GM18505 (cell line): ENCODE data around the gene LYSMD1.

Experiments used
- ATAC-seq: cut with Tn5 transposase; IDR thresholded peaks from one replicate; pipeline ENCODE4 v1.9.1; 2021; ENCODE audit not compliant: unreplicated experiment
- POLR2A ChIP-seq: IDR thresholded peaks from 4 replicates; pipeline ENCODE4 v1.6.1; 2011; ENCODE audit warnings: borderline replicate concordance; ENCODE audit not compliant: insufficient read depth, insufficient read length; ENCODE audit errors: extremely low read depth

LYSMD1 gene

GRCh38 chr1:151158326-151158725 is 7.4 kb downstream of the LYSMD1 start:
- ATAC-seq, result no peak
- no peak for TF ChIP-seq POLR2A

DNA sequence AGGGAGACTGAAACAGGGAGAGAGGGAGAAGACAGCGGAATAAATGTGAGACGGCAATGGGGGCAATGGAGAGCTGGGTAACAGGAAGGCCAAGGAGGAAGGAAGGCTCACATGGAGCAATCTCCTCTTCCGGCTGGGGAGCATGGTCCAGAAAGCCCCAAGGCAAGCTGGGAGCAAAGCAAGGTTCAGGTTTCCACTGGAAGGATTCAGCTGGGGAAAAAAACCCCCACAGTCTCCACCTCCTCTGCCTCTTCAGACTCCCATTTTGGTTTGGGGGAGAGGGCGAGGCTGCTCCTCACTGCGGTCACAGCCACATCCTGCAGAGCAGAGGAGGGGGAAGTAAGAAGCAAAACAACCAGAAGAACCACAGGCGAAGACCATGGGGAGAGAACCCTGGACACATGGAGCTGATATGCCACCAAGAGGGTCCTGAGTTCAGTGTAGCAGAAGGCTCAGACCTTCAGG is 8.6 kb downstream of the LYSMD1 start:
- ATAC-seq, result no peak
- no peak for TF ChIP-seq POLR2A

DNA sequence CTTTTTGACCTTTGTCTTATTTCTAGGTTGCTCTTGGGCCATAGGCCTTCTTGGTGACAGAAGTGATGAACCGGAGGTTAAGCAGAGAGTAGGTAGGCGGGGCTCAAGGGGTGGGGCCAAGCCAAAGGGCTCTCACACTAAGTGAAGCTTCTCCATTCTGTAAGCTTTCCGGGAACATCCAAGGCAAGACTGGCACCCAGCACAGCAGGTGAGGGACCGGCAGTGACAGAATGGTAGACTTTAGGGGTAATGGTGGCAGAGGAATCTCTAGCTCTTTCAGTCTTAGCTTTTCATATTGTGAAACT is 9.2 kb downstream of the LYSMD1 start, which contains the start of gene TNFAIP8L2:
Gene TNFAIP8L2 (plus strand): TSS at position 135 of the 305 bp plus-strand sequence. CDS start 2,049 bp downstream, outside the sequence.
- TF ChIP-seq POLR2A, result peak; percentile 45
- ATAC-seq, result peak; percentile 53

DNA sequence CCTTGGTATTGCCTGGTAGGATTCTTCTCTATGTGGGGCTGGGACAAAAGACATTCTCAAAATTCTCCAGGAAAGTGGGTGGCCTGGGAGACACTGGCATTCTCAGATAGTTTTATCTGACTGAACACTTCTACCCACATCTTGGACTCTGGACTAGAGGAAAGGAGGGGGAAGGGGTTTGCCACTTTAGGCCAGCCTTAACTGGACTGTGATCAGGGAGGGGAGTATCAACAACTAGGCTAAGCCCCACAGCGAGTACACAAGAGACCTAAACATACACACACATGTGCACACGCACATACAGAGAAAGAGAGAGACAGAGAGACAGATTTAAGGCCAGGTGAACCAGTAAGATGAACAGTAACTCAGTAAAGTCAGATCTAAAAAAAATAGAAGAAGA is 18.0 kb downstream of the LYSMD1 start:
- no peak for ATAC-seq
- TF ChIP-seq POLR2A, result no peak

- no peak for TF ChIP-seq POLR2A
- ATAC-seq, result no peak
These were observed 18.6 kb downstream of the LYSMD1 start for GRCh38 chr1:151147132-151147503.

DNA sequence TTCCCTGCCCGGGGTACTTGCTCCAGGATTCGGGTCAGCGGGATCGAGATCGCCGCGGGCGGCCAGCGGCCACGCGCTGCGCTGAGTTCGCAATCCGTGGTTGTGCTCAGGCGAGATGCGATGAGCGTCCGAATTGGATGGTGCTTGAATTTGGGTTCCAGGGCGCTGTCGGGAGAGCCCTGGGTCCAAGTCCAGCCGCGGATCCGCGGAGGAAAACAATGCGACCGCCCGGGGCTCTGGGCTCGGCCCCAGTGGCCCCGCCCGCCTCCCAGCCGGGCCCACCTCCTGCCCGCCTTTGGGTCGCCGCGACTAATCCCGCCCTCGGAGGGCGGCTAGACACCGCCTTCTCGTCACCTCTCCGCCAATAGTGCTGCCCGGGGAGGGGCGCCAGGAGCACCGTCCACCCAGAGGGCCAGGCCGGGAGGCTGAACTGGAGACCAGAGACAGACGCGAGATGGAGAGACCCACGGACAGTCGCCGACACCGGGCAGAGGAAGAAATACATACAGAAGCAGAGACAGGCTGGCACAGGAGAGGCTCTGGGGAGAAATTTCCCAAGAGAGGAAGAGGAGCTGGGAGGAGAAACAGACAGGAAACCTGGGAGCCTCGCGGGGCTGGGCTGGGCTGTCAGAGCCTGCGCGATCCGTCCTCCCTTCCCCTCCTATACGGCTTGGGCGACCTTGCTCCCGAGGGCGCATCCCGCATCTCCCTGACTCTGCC is 19.1 kb downstream of the LYSMD1 start, which contains the start of gene SEMA6C:
Gene SEMA6C (minus strand): TSS at position 220 of the 720 bp plus-strand sequence. CDS start 4,010 bp downstream, outside the sequence.
- ATAC-seq, result peak; percentile 92
- TF ChIP-seq POLR2A, result peak; percentile 35

DNA sequence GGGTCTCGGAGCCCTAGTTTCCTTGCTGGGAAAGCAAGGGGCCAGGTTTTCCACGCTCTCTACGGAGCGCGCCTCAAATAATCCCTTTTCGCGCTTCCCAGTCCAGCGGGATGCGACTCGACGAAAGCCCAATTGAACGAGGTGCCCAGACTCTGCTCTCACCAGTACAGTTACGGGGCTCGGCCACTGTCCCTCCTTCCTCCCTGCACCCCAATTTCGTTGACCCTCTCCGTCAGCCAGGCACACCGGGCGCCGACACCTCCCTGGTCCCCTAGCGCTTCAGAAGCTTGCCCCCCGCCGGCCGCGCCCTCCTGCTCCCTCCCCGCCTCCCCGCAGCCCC is 19.7 kb downstream of the LYSMD1 start:
- peak; percentile 6 for ATAC-seq
- no peak for TF ChIP-seq POLR2A

DNA sequence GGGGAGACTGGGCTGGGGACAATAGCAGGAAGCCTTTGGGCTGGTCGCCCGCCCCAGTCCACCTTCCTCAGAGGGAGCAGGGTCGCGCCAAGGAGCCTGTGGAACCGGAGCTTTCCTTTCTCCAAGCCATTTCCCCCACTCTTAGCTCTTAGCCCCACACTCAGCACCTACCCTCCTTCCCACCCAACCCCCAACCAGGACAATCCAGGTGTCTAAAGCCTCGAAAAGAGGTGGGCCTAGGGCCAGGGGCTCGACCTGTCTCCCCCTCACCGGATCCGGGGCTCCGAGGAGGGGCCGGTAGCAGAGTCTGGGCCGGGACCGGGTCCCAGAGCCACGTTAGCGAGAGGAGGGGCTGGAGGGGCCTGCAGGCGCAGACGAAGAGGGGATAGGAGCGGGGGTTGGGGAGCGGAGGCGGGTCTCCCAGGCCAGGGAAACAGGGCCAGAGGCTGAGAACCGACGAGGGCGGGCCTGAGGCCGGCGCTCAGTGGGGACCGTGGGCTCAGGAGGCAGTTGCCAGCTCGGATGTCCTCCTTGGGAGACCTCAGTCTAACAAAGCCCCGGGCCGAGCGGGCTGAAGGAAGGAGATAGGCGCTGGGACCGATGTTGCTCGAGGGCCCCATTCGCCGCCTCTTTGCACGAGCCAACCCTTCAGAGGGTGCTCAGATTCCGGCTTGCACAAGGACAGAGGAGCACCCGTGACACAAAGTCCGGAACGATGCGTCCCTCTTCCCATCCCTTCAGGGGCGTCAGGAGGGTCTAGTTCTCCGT is 20.2 kb downstream of the LYSMD1 start:
- TF ChIP-seq POLR2A, result no peak
- no peak for ATAC-seq

- no peak for ATAC-seq
These were observed 21.0 kb downstream of the LYSMD1 start for GRCh38 chr1:151144474-151145303.

GRCh38 chr1:151143986-151144385 is 21.7 kb downstream of the LYSMD1 start:
- no peak for TF ChIP-seq POLR2A
- ATAC-seq, result no peak

More at GRCh38 chr1:151144474-151145303, 21.0 kb downstream of the LYSMD1 start:
- TF ChIP-seq POLR2A, result no peak

DNA sequence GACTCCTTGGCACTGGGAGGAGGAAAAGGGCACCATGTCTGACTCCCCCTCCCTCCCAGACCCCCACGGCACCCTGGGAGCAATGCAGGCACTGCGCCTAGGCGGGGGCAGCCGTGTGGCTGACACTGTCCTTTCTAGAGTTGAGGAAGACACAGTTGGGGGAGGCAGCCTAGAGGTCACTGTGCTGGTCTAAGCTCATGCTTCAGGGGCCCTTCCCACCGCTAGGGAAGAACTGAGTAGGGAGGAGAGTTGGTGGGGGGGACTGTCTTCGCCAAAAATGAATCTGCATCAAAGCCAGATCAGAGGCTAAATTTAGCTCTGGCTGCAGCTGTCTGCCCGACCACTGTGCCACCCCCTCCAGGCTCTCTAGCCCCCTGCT is 22.7 kb downstream of the LYSMD1 start:
- TF ChIP-seq POLR2A, result no peak

GRCh38 chr1:151142411-151143056 is 23.2 kb downstream of the LYSMD1 start:
- TF ChIP-seq POLR2A, result no peak
- ATAC-seq, result no peak

More for the DNA sequence above, 22.7 kb downstream of the LYSMD1 start:
- no peak for ATAC-seq

DNA sequence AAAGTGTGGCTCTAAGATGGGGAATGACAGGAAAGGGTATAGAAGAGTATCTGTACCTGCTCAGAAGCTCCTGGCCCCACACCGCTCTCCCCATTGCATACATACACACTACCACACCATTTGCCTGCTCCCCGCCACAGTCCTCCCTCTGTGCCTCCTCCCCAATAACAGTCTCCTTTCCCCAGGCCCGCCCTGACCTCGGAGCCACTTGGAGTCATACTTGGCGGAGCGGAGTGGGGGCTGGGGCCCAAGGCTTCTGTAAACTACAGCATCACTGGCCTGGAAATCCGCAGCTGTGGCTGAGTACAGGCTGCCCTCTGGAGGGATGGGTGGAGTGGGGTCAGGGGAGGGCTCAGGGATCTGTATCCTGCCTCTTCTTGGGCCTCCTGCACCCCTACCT is 27.9 kb downstream of the LYSMD1 start:
- TF ChIP-seq POLR2A, result no peak

GRCh38 chr1:151135433-151136385 is 30.0 kb downstream of the LYSMD1 start:
- no peak for TF ChIP-seq POLR2A
- no peak for ATAC-seq

More for the DNA sequence above, 27.9 kb downstream of the LYSMD1 start:
- no peak for ATAC-seq
